ENCODE data around the gene CDH23.

GRCh38 chr10:71651928-71652327 is 255.2 kb downstream of the CDH23 start:
- TF ChIP-seq KDM1A (IDR thresholded peaks at IDR 0.05; ENCODE audit: borderline replicate concordance) (no peak), POU2F2 (IDR thresholded peaks at IDR 0.05; ENCODE audit: borderline replicate concordance, low read depth, low read length) (no peak), USF2 (IDR thresholded peaks at IDR 0.05; ENCODE audit: borderline replicate concordance, low read depth, low read length) (no peak), POLR2AphosphoS5 (IDR thresholded peaks at IDR 0.05; ENCODE audit: low read length) (no peak), POLR2A (IDR thresholded peaks at IDR 0.05; ENCODE audit: low read depth, low read length) (no peak), EZH2 (IDR thresholded peaks at IDR 0.05; ENCODE audit: borderline replicate concordance, control insufficient read depth, low read depth, low read length) (no peak), SMAD1 (IDR thresholded peaks at IDR 0.05; ENCODE audit: low read depth, partially characterized antibody) (no peak), CTCF (IDR thresholded peaks at IDR 0.05 in 2 of 3, conservative IDR thresholded peaks at IDR 0.05 in 1 of 3; ENCODE audit: control insufficient read depth in 2 of 3, extremely low read depth in 1 of 3, insufficient read depth in 1 of 3, low read depth in 3 of 3, low read length in 3 of 3) (no peak), MXI1 (IDR thresholded peaks at IDR 0.05; ENCODE audit: low read depth, low read length) (no peak), CEBPB (IDR thresholded peaks at IDR 0.05; ENCODE audit: borderline replicate concordance in 1 of 2, low read depth in 2 of 2, low read length in 2 of 2) (no peak), EP300 (IDR thresholded peaks at IDR 0.05; ENCODE audit: borderline replicate concordance in 1 of 2, control insufficient read depth in 1 of 2, low read depth in 2 of 2, low read length in 2 of 2) (no peak), RAD51 (IDR thresholded peaks at IDR 0.05) (no peak), HDAC2 (IDR thresholded peaks at IDR 0.05) (no peak)

Data from GM12878 (cell line).